Stimulated activated CD8-positive, alpha-beta memory T cell treated with anti-CD3 and anti-CD28 coated beads, Interleukin-15, amount 100 ng/mL, for 1 hour (primary cell): Measurements from ENCODE around the gene LY6G5B.
A peak's percentile ranks its signal among the peaks of the same experiment; 100 is the strongest.

Experiments
- DNase-seq: peaks from one replicate; pipeline ENCODE4 v3.0.0-alpha.2; 2020; ENCODE audit warnings: low read depth

The LY6G5B gene

GRCh38 chr6:31663126-31663960, 6.4 kb upstream of the LY6G5B start:
- DNase-seq = no peak

DNA sequence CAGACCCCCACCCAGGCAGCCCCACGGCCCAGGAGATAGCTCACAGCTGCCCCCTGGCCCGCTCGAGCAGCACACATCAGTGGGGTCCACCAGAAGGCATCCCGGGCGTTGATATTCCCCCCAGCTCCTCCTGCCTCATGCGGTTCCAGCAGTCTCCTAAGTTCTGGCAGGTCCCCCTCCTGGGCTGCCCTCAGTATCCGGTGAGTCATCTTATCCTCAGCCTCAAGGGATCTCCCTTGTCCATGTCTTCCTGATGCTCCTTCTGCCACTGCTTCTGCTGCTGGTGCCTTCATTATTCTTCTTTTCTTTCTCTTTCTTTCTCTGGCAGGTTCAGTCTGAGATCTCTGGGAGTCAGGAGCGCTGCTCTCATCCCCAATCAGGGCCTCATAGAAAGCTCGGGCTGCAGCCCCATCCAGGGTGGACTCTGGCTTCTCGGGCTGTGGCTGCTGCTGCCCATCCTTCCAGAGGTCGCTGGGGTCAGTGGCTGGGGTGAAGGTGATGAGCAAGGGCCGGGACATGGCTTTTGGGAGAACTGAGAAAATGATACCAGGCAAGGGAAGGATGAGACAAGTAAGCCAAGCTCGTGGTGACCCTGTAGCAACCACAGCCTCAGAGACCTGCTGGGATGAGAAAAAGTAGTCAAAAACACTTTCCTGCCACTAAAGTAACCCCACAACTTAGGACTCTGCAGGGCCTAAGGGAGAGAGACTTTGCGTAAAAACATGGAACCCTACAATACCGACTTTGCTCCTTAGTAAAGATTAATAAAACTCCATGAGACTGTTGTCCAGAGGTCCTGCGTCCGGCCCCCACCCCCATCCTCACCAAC, 5.6 kb upstream of the LY6G5B start:
- DNase-seq = no peak

- peak; percentile 80 for DNase-seq
Measured at GRCh38 chr6:31664790-31665500, 4.8 kb upstream of the LY6G5B start, which contains the start of gene GPANK1. Gene GPANK1 (minus strand): TSS chr6:31664997. CDS start chr6:31664478, 519 bp downstream.

DNA sequence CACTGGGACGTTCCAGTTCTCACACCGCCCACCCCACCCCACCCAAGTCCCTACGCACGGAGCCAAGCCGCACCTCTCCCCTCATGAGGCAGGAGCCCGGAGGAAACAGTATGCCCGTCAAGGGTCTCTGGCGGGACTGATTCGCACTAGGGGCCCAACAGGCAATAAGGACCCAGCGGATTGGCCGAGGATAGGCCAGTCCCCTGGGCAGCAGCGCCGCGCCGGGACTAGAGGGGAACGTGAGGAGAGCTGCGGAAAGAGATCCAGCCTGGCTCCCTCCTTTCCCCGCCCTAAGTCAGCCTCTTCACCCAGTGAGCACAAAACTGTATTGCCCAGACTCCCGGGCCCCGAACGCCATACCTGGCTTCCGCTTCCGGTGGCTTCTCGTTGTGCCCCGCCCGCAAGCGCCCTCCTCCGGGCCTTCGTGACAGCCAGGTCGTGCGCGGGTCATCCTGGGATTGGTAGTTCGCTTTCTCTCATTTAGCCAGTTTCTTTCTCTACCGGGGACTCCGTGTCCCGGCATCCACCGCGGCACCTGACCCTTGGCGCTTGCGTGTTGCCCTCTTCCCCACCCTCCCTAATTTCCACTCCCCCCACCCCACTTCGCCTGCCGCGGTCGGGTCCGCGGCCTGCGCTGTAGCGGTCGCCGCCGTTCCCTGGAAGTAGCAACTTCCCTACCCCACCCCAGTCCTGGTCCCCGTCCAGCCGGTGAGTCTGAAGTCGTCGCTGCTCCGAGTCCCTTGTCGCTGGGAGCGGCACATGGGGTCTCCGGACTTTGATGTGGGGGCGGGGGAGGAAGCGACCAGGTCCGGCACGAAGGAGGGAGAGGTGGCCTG, 4.1 kb upstream of the LY6G5B start, which contains the start of gene CSNK2B:
Gene CSNK2B (plus strand): TSS at position 580 of the 836 bp plus-strand sequence. CDS start 752 bp downstream, outside the sequence.
- peak; percentile 95 for DNase-seq

DNA sequence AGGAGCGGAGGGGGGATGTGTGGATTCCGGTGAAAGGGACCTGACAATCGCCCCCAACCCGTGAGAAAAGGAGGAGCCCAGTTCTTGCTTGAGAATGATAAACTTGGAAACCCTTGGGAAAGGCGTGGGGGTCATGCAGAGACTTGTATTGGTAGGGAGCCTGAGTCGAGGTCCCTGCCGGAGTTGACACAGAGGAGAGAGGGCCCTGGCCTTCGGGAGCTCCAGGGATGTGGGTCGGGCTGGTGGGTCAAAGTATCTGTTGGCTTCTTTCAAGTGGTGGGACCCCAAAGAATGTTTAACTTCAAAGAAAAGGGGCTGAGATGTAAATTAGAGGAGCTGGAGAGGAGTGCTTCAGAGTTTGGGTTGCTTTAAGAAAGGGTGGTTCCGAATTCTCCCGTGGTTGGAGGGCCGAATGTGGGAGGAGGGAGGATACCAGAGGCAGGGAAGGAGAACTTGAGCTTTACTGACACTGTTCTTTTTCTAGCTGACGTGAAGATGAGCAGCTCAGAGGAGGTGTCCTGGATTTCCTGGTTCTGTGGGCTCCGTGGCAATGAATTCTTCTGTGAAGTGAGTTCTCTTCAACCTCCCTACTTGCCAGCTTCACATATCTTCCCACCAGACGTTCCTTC, 3.3 kb upstream of the LY6G5B start:
- no peak for DNase-seq

- no peak for DNase-seq
Measured at GRCh38 chr6:31676322-31676903, 6.6 kb downstream of the LY6G5B start.

GRCh38 chr6:31676904-31677303, 7.1 kb downstream of the LY6G5B start:
- DNase-seq = no peak

- no peak for DNase-seq
Measured at GRCh38 chr6:31677955-31678354, 8.2 kb downstream of the LY6G5B start.

- no peak for DNase-seq
Measured at GRCh38 chr6:31680226-31681134, 10.7 kb downstream of the LY6G5B start, which contains the start of gene LY6G5C. Gene LY6G5C (minus strand): TSS chr6:31681067. CDS start chr6:31680373, 694 bp downstream.

GRCh38 chr6:31681135-31681671, 11.4 kb downstream of the LY6G5B start:
- no peak for DNase-seq

GRCh38 chr6:31683591-31683990, 13.8 kb downstream of the LY6G5B start:
- no peak for DNase-seq

- no peak for DNase-seq
Measured at GRCh38 chr6:31686483-31686882, 16.7 kb downstream of the LY6G5B start.

DNA sequence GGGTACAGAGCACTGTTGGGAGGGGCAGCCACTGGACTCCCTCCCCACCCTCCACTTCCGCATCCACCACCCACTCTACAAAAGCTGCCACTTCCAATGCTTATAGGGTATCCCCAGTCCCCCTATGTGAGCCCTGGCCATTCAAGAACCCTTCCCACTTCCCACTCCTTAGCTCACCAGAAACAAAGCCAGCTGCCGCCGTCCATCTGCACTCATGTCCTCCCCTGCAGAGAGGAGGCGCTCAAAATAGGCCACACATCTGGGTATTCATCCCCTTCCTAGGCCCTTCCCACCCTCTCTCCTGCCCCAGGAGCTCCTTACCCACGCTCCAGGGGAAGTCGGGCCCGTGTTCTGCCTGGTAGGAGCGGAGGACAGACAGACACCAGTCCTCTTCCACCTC, 17.5 kb downstream of the LY6G5B start:
- no peak for DNase-seq

GRCh38 chr6:31687860-31688693, 18.3 kb downstream of the LY6G5B start:
- DNase-seq = no peak

- no peak for DNase-seq
Measured at GRCh38 chr6:31689249-31690110, 19.7 kb downstream of the LY6G5B start.

DNA sequence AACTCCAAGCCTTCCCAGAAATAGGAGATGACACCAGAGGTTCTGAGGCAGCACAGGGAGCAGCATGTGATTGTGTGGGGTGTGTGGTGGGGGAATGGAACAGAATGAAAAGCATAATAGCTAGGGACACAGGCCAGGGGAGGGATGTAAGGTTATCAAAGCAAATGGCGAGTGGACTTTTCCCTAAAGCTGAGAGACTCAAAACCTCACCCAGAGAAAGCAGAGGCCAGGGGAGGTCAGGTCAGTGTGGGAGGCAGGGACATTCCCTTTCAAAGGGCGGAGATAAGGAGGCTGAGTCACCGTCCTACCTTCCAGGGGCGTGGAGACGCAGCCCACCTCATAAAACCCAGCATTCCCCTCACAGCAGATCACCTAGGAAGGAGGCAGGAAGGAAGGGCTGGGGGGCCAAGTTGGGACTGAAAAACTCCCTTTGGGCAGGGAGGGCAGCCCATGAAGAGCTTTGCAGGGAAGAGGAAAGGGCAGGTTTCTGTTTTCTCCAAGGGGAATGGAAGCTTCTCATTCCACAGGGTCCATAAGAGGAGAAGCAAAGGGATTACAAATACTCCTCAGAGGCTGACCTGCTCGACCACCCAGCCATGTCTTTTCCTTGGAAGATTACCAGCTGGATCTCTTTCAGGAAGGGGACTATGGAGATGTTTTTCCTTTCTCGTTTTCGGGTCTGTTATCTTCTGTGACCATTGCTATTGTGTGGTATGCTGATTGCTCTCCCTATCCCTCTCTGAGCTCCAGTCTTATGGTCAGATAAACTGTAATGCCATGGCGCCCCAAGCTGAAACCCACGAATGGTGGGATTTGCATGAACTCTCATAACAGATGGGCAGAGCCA, 20.7 kb downstream of the LY6G5B start:
- no peak for DNase-seq
